Tongue (tissue), 2 donors: ENCODE data around the gene LGMN. TPM values are rescaled to one million over a fixed set of nuclear protein-coding genes. Genes with fewer than 3 reads are reported as not detected.
"Not testable (repeated sequence)": the region's sequence is repeated elsewhere in the genome, so short reads cannot be mapped to it uniquely, and the experiment has no call there.

Experiments
- DNase-seq: peaks from one replicate; pipeline ENCODE4 v3.0.0-alpha.2; 2015
- total RNA-seq: library from RNA; depleted of rRNA; stranded (reverse); fragments of >200 nt; gene quantifications from one replicate; pipeline ENCODE4 v1.2.3, GENCODE V29; 2014

Gene LGMN
- 71.1 TPM for total RNA-seq

DNA sequence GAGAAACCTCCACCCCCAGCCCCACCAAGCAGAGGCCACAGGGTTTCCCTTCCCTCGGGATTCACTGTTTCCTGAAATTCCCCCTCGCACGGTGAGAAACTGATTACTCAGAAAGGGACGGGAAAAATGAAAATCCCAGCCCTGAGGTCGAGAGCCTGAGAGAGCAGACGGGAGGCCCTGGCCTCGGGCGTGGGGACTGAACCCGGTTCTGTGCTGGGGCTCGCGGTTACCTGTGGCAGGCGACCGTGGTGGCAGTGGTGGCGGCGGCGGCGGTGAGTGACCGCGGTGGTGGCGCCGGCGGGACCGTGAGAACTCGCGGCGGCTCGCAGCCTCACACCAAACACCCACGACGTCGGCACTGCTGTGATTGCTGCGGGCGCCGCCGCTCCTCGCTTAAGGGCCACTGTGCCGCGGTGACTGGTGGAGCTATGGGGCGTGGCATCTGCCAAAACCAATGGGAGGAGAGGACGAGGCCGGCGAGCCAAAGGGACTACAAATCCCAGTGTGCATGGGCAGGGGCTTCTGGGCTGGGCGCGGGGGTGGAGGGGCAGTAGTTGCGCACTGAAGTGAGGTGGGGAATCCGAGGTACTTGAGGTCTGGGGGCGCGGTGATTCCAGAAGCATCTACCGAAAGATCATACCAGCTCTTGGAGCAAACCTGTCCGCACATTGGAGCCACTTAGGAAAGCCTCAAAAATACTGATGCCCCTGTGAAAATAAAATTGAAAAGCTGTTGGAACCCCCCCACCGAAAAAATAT, at the start of gene LGMN:
LGMN (minus strand) TSS at position 369 of the 758 bp plus-strand sequence. CDS start 15,841 bp downstream, outside the sequence.
- peak; percentile 97 for DNase-seq

DNA sequence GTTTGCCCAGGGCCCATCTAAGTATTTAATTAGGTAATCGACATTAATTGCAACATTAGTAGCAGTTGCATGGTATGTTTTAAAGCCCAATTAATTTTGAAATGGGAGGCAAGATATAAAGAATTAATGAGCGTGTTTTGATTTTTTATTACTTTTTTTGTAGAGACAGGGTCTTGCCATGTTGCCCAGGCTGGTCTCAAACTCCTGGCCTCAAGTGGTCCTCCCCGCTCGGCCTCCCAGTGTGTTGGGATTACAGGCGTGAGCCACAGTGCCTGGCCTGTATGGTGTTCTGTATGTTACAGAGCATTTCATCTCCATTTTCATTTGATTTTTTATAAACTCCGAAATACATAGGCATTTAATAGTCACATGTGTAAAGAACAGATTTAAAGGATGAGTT, 46.5 kb upstream of the LGMN start:
- DNase-seq, result no peak

DNA sequence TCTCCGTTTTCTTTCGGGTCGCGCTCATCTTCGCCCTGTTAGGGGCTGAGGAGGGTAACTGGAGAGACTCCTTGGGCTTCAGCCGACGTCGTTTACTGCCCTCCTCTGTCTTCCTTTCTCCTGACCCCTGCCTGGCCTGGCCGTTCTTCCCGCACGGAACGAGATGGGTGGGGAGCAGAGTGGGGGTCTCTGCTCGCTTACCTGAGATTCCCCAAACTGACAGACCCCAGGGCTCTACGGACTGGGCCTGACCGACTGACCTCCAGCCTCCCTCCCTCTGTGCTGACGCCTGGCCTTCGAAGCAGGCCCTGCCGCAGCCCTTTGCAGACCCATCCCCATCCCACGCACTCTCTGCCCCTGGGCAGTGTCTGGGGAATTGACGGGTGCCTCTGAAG, 46.1 kb upstream of the LGMN start:
- no peak for DNase-seq

DNA sequence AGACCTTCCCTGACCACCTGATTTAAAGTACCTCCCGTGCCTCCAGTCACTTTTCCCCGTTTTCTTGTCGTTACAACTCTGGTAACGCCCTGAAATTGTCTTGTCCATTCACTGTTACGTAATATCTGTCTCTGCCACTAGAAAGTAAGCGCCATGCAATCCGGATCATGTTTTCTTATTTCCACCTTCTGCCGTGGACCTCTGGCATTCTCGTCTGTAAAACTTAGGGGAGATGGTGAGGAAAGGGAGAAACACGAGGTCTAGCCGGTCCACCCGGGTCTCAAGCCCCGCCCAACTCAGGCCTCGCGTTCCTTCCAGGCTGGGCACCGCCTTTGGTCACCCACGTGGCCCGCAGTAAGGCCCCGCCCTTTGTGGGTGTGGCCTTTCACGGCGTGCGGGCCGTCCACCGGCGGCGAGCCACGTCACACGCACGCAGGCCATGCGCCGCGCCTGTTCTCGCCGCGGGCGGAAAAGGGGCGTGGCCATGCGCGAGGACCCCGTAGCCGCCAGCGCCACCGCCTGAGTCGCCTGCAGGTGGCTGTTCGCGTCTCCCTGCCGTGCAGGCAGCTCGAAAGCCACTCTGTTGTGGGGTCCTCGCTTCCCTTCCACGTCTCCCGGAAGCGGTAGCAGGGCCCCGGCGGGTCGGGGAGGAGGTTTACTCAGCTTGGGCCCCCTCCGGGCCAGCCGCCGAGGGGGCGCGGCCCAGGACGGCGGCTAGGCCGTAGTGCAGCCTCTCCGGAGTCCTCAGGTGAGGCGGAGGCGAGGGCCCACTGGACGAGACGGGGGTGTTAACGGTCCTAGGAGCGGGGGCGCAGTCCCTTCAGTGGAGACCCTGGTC, 45.5 kb upstream of the LGMN start, which contains the start of gene GOLGA5:
GOLGA5 (plus strand) TSS at position 597 of the 838 bp plus-strand sequence. CDS start 3,133 bp downstream, outside the sequence.
- DNase-seq, result peak; percentile 99

DNA sequence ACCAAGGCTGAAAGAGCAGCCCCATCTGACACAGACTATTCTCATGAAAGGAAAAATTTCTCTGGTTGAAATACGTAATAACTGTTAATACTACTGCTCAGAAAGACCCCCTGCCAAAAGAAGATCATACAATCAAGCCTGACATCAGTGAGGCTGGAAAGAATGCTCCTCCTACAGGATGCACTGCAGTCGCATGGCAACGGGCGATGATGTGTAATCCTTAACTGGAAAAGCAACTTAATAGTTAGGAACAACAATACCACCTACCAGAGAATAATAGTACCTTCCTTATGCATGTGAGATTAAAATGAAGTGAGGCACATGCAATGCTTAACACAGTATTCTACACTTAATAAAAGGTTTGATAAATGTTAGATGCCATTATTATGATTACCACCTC, 44.5 kb upstream of the LGMN start:
- no peak for DNase-seq

DNA sequence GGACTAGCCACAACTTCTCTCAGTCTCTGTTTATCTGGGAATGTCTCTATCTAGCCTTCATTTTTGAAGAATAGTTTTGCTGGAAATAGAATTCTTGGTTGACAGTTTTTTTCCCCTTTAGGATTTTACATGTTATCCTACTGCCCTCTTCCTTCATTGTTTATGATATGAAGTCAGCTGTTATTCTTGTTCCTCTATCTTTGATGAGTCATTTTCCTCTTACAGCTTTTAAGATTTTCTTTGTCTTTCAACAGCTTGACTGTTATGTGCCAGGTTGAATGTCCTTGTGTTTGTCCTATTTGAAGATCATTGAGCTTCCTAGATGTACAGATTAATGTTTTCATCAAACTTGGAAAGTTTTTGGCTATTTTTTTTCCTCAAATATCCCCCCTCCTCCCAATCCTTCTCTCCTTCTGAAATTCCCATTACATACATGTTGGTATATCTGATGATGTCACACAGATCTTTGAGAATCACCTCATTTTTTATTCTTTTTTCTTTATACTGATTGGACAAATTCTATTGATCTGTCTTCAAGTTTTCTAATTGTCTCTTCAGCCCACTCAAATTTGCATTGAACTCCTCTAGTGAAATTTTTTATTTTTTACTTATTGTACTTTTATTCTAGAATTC, 41.1 kb upstream of the LGMN start:
- DNase-seq, result no peak

DNA sequence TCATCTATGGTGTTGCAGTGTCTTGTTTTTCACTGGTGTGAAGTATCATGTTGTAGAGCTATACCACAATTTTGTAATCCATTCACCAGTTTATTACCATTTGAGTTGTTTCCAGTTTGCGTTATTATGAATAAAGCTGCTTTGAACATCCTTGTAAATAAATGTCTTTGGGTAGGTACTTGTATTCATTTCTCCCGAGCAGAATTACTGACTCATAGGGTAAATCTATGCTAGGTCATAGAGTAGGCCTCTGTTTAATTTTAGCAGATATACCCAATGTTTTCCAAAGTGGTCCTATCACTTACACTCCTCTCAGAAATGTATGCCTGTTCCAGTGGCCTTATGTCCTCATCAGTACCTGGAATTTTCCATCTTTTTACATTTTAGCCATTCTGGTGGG, 39.1 kb upstream of the LGMN start:
- no peak for DNase-seq

DNA sequence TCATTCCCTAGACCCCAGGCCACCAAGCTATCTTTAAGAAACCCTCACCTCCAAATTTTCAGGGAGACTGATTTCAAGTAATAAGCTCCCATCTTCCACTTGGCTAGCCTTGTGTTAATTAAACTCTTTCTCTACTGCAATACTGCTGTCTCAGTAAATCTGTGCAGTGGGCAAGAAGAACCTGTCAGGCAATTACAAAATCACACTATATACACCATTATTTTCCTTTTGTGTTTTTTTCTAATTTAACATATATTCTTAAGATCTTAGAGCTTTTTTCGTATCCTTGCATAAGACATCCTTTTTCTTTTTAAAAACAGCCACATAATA, 38.0 kb upstream of the LGMN start:
- DNase-seq, result no peak

DNA sequence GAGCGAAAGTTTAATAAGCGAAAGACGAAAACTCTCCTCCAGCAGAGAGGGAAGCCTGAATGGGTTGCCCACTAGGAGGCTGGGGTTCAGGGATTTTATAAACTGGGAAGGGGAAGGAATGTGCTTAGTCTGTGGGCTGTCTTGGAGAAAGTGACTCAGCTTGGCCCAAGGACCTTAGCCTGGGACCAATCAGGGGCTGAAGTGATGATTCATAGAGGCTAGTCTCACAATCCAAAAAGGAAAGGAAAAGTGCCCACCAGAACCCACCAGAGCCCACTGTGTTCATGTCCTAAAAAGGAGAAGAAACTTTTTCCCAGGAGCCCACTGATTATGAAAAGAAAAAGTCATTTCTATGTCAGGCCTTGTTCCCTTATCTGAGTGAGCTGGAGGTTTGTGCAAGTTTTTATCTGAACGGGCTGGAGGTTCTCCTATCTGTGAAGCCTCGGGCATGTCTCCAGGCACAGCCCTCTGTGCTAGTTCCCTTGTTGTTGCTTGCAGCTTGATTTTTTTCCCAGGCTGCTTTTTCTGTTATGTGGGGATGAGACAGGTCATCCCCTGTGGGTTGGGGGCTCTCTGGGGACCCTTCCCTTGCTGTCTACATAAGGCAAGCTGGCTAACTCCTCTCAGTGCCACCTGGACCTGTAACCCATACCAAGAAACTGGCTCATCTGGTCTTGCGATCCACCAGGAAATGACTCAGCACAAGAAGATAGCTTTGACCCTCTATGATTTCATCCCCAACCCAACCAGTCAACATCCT, 37.4 kb upstream of the LGMN start:
- no peak for DNase-seq

DNA sequence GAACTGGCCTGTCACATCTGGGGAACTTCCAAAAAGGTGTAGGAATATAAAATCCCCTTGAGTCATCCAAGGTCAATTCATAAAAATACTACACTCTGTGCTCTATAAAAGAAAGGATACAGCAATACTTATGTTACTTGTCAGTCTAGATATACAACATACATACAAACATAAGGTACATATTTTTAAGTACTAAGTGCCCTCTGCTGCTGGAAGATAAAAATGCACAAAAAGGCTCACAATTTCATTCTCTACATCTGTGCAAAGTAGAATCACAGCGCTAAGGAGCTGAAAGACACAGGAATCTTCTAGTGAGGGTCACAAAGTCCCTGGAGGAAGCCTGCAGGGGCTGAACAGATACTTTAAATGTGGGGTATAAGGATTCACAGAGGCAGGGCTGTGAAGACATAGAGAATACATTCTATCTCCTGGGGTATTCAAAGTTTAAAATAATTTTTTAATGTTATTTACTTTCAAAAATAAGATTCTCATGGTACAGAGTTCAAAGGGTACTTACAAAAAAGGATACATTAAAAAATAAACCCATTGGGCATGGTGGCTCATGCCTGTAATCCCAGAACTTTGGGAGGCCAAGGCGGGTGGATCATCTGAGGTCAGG, 35.5 kb upstream of the LGMN start:
- peak; percentile 80 for DNase-seq

DNA sequence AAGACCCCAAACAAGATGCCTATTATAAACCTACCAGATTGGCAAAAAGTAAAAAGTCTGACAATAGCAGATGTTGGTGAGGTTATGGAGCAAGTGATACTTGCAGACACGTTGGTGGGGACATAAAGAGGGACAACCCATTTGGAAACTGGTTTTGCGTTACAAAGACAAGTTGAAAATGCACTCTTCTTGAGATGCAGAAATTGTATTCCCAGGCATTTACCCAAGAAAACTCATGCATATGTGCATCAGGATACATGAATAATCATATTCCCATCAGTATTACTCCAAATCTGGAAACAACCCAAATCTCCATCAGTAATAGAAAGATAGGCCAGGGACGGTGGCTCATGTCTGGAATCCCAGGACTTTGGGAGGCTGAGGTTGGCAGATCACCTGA, 32.9 kb upstream of the LGMN start:
- no peak for DNase-seq

DNA sequence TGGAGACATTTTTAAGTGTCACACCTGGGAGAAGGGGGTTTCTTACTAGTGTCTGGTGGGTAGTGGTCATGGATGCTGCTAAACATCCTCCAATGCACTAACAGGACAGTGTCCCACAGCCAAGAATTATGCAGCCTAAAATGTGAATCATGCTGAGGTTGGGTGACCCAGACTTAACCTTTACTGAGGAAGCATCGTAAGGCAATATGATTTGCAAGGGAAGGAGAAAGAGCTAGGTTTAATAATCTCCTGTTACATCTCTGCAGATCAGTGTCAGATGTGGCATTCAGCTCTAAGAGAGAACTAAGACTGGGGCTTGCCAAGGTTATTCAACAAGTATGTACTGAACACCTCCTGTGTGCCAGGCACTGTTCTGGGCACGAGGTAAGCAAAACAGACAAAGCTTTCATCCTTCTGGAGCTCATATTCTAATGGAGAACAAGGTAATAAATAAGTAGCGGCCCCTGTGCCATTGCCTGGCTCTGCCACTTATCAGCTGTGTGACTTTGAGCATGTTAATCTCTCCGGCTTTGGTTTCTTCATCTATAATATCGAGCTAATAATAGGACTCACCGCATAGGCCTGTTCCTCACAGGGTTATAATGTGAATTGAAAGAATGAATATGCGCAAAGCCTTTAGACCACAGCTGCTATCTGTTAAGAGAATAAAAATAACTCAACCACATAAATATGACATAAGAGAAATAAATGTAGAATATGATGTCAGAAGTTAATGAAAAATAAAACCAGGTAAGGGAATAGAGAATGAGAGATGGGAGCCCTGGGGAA, 32.2 kb upstream of the LGMN start:
- DNase-seq, result peak; percentile 45

DNA sequence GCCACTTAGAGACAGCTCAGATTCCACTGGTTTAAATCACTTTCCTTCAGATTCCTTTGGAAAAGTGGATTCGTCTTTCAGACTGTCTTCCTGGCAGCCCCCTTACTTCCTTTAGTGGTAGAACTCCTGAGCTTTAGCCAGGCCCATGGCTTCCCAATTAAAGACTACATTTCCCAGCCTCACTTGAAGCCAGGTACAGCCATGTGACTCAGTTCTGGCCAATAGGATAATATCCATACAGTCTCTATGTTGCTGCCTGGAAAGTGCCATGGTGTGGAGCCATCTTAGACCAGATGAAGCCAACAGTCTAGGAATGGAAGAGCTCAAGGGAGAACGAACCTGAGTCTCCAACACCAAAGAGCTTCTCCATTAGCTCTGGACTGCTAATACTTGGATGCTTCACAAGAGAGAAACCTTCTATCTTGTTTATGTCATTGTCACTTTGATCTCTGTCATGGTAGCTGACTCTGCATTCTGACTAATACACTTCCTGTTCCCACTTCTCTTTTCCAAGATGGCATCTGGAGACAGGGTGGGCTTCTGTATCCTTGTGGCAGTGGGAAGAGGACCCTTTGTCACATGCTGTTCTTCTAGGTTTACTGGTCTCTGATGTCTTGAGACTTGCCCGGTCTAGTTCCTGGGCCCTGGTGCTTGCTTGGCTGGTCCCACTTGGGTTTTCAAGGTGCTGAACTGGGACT, 30.6 kb upstream of the LGMN start:
- DNase-seq, result not testable (repeated sequence)

DNA sequence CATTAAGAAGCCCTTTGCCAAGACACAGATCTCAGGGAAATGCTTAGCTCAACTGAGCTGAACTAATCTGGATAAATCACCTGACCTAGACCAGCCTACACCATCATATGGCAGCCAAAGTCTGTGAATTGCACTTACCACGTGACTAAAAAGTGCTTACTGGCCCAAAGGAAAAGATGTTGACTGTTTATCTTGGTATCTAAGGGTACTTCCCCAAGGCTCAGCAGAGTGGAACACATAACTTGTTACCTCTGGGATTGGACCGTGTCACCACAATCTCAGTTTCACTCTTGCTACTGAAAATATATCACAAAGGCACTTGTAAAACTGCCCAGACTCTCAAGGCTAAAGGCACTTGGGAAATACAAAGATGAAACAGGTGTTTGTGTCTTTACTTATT, 26.9 kb upstream of the LGMN start:
- DNase-seq, result peak; percentile 14

DNA sequence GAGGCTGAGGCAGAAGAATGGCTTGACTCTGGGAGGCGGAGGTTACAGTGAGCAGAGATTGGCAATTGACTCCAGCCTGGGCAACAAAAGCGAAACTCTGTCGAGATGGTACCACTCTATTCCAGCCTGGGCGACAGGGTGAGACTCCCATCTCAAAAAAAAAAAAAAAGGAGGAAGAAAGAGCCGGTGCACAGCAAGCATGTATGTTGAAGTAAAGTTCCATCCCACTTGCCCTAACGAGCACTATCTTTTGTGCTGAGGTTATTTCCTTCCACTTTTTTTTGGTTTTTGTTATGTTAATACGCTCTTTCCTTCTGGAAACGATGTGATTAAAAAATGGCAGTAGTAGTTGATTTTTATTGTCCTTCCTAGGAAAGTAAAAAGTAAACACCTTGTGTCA, 26.1 kb upstream of the LGMN start:
- no peak for DNase-seq

DNA sequence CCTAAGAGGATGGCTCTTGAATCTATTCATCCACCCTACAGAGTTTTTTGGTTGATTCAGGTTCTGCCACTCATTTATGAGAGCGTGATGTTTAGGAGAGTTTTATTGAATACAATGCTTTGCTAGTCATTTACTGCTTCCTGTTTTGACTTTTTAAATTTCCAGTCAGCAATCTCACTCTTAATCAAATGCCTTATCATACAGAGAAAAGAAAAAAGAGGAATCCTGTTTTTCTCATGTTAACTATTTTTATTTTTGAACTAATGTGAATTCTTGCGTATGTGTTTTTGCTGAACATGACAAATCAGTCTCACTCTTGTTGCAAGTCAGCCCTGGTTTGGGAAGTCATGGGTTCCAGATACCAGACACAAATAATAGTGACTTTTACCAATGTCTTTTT, 22.1 kb upstream of the LGMN start:
- no peak for DNase-seq

DNA sequence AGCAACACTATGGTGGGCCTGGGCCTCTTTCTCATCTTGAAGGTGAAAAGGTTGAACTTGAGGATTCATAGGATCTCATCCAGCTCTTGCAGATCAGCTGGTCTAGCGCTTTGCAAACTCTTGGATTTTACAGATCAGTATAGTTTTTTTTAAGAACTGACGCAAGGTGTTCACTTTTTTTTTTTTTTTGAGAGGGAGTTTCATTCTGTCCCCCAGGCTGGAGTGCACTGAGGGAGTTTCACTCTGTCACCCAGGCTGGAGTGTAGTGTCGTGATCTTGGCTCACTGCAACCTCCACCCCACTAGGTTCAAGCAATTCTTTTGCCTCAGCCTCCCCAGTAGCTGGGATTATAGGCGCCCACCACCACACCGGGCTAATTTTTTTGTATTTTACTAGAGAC, 20.4 kb upstream of the LGMN start:
- DNase-seq, result no peak

DNA sequence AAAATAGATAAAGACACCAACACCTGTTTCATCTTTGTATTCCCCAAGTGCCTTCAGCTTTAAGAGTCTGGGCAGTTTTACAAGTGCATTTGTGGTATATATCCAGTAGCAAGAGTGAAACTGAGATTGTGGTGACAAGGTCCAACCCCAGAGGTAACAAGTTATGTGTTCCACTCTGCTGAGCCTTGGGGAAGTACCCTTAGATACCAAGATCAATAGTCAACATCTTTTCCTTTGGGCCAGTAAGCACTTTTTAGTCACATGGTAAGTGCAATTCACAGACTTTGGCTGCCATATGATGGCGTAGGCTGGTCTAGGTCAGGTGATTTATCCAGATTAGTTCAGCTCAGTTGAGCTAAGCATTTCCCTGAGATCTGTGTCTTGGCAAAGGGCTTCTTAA, 19.8 kb upstream of the LGMN start:
- DNase-seq, result peak; percentile 17

DNA sequence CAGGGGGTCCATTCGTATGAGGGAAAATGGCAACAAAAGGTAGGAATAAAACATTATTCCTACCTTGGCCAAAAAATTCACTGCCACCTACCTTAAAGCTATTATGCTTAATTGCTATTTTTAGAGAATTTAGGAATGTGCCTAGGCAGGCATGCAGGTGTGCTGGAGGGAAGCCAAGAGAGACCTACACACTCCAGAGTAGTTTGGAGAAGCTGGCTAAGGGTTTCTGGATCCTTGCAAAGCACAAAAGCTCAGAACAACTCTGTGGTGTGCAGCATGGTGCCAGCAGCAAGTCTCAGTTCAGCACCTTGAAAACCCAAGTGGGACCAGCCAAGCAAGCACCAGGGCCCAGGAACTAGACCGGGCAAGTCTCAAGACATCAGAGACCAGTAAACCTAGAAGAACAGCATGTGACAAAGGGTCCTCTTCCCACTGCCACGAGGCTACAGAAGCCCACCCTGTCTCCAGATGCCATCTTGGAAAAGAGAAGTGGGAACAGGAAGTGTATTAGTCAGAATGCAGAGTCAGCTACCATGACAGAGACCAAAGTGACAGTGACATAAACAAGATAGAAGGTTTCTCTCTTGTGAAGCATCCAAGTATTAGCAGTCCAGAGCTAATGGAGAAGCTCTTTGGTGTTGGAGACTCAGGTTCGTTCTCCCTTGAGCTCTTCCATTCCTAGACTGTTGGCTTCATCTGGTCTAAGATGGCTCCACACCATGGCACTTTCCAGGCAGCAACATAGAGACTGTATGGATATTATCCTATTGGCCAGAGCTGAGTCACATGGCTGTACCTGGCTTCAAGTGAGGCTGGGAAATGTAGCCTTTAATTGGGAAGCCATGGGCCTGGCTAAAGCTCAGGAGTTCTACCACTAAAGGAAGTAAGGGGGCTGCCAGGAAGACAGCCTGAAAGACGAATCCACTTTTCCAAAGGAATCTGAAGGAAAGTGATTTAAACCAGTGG, 15.5 kb upstream of the LGMN start:
- DNase-seq, result not testable (repeated sequence)

DNA sequence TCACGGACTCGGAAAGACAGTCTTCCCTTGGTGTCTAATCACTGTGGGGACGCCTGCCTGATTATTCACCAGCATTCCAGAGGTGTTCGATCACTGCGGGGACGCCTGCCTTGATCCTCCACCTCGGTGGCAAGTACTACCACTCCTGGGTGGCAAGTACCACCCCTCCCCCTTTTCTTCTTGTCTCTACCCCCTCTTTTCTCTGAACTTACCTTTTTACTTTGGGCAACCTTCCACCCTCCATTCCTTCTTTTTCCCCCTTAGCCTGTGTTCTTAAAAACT, 12.0 kb upstream of the LGMN start:
- no peak for DNase-seq
